K562 (cell line): ENCODE results near the gene GH2. TPM values are rescaled to one million over a fixed set of nuclear protein-coding genes. Genes with fewer than 3 reads are reported as not detected.
A peak's percentile ranks its signal among the peaks of the same experiment; 100 is the strongest.
"Not testable (repeated sequence)": the region's sequence is repeated elsewhere in the genome, so short reads cannot be mapped to it uniquely, and the experiment has no call there.

Experiments used
- ATAC-seq: fragments of 200-7000 bp; cut with Tn5 transposase; 3 replicates; pipeline ENCODE4 v1.9.1; 2020; ENCODE audit warnings: moderate library complexity
- BruUV-seq: library from RNA; stranded (reverse); fragments of 400-500 nt; replicated peaks from 2 replicates; lab custom pipeline; 2021; lab: Mats Ljungman, UMichigan
- CTCF ChIA-PET: fragments of 300-600 bp; formaldehyde crosslinking; extraction: SDS; loops from one replicate; lab custom pipeline; 2021; ENCODE audit warnings: low intra/inter-chr PET ratio; lab: Yijun Ruan, JAX
- POLR2A ChIA-PET: fragments of 300-600, 350-650 bp; sonication (Branson Sonifier 250); formaldehyde crosslinking; extraction: SDS; loops from one replicate; lab custom pipeline; 2021; ENCODE audit warnings: antibody characterized with exemption, inconsistent platforms; lab: Yijun Ruan, JAX
- DNase-seq, 4 experiments: peaks; one replicate each; pipeline versions ENCODE4 v3.0.0 to v3.0.0-alpha.2; 2011 to 2018; ENCODE audit warnings: low spot score in 3 of 4, mixed read lengths in 3 of 4; ENCODE audit errors: extremely low read depth in 1 of 4
- FAIRE-seq: peaks from 2 replicates; lab custom pipeline; 2011; peaks lifted over from hg19 to GRCh38; lab: Jason Lieb, UNC
- H2AFZ ChIP-seq: 2 replicates; pipeline ENCODE4 v1.6.0; 2011; ENCODE audit warnings: low read depth, low read length, control low read depth, inconsistent platforms
- H3K27ac ChIP-seq: fragments of 200-600 bp; 3 replicates; pipeline ENCODE4 v1.8.0; 2011; ENCODE audit warnings: low read depth, mild to moderate bottlenecking, control low read depth, inconsistent platforms, low read length, moderate library complexity, mixed read lengths; ENCODE audit errors: extremely low read depth
- H3K27me3 ChIP-seq, 2 experiments: fragments of 300-600 bp in 1 of 2; 2 replicates in 1 of 2; 3 replicates in 1 of 2; pipeline versions ENCODE4 v1.6.0 to v1.8.0; 2011; ENCODE audit warnings: inconsistent platforms in 2 of 2, low read length in 2 of 2, mild to moderate bottlenecking in 1 of 2, mixed read lengths in 1 of 2, moderate library complexity in 1 of 2; ENCODE audit not compliant: control insufficient read depth in 2 of 2, insufficient read depth in 2 of 2
- H3K36me3 ChIP-seq: fragments of 300-600 bp; 3 replicates; pipeline ENCODE4 v1.8.0; 2011; ENCODE audit warnings: mild to moderate bottlenecking, low read length, inconsistent platforms; ENCODE audit not compliant: control insufficient read depth, insufficient read depth
- H3K4me1 ChIP-seq, 2 experiments: fragments of 200-600 bp in 1 of 2; replicated peaks in 1 of 2; 2 replicates in 1 of 2; 3 replicates in 1 of 2; pipeline versions ENCODE4 v1.5.1 to v1.8.0; 2011; ENCODE audit warnings: inconsistent platforms in 2 of 2, low read length in 2 of 2, mild to moderate bottlenecking in 1 of 2, mixed read lengths in 1 of 2, moderate library complexity in 1 of 2; ENCODE audit not compliant: control insufficient read depth in 2 of 2, insufficient read depth in 2 of 2
- H3K4me2 ChIP-seq: 2 replicates; pipeline ENCODE4 v1.6.1; 2011; ENCODE audit warnings: low read length, control low read depth, inconsistent platforms, mixed read lengths; ENCODE audit not compliant: insufficient read depth
- H3K4me3 ChIP-seq: fragments of 200-600 bp; sonication (generic), shearing (Covaris generic); 2 replicates; pipeline ENCODE4 v1.5.1; 2016; ENCODE audit warnings: control low read depth, inconsistent platforms
- H3K79me2 ChIP-seq: fragments of 200-600 bp; 3 replicates; pipeline ENCODE4 v1.8.0; 2011; ENCODE audit warnings: low read length, inconsistent platforms; ENCODE audit not compliant: control insufficient read depth, insufficient read depth
- H3K9ac ChIP-seq, 2 experiments: 2 replicates each; pipeline versions ENCODE4 v1.6.0 to v1.6.1; 2011; ENCODE audit warnings: low read depth in 2 of 2, low read length in 2 of 2, control low read depth in 1 of 2, inconsistent platforms in 1 of 2, mild to moderate bottlenecking in 1 of 2, mixed read lengths in 1 of 2; ENCODE audit not compliant: insufficient read depth in 1 of 2
- H3K9me1 ChIP-seq: one replicate; pipeline ENCODE4 v1.6.0; 2011; ENCODE audit warnings: inconsistent platforms, mild to moderate bottlenecking, low read length, moderate library complexity; ENCODE audit not compliant: control insufficient read depth, insufficient read depth
- H3K9me3 ChIP-seq: replicated peaks from 2 replicates; pipeline ENCODE4 v1.5.1; 2011; ENCODE audit warnings: low read depth, low read length, inconsistent platforms; ENCODE audit not compliant: control insufficient read depth, insufficient read depth
- H4K20me1 ChIP-seq: replicated peaks from 2 replicates; pipeline ENCODE4 v1.6.1; 2011; ENCODE audit warnings: low read length, inconsistent platforms, mixed read lengths; ENCODE audit not compliant: control insufficient read depth, insufficient read depth
- ATF3 ChIP-seq, 2 experiments: fragments of 450-650 bp in 1 of 2; sonication (generic) in 1 of 2; formaldehyde crosslinking in 1 of 2; IDR thresholded peaks in 1 of 2; conservative IDR thresholded peaks in 1 of 2; 2 replicates each; pipeline versions ENCODE4 v1.6.1 to v1.8.1; 2016 to 2023; ENCODE audit warnings: mild to moderate bottlenecking in 2 of 2, moderate library complexity in 2 of 2, inconsistent platforms in 1 of 2, missing genetic modification reagents in 1 of 2
- CEBPB ChIP-seq: fragments of 450-650 bp; IDR thresholded peaks from 2 replicates; pipeline ENCODE4 v1.6.1; 2016; ENCODE audit warnings: missing genetic modification characterization, missing compliant biosample characterization
- CEBPG ChIP-seq, 3 experiments: fragments of 200-800 bp in 1 of 3; sonication (Bioruptor generic) in 1 of 3; sonication (generic) in 1 of 3; formaldehyde crosslinking in 1 of 3; IDR thresholded peaks in 2 of 3; conservative IDR thresholded peaks in 1 of 3; 2 replicates each; pipeline versions ENCODE4 v1.6.1 to v1.8.0; 2016 to 2022; ENCODE audit warnings: missing compliant biosample characterization in 2 of 3, missing genetic modification characterization in 2 of 3, mild to moderate bottlenecking in 1 of 3, missing genetic modification reagents in 1 of 3
- WGBS: fragments of 100-300 bp; shearing (Covaris generic); methylation state at CpG from one replicate; pipeline ENCODE4 v1.1.6; 2016; ENCODE audit warnings: low coverage, mixed read lengths; ENCODE audit not compliant: insufficient coverage; ENCODE audit errors: missing lambda C conversion rate; 5-methylcytosine and 5-hydroxymethylcytosine counted together
- in situ Hi-C: fragments of 300-500 bp; cut with MboI; formaldehyde crosslinking; loops from 4 replicates; pipeline ENCODE4 v1.15.0; 2018; ENCODE audit warnings: inconsistent platforms, mixed read lengths
- intact Hi-C: fragments of 100-400 bp; cut with micrococcal nuclease; formaldehyde crosslinking; loops from 2 replicates; pipeline ENCODE4 v1.14.2; 2022
- polyA plus RNA-seq, 8 experiments: library from polyadenylated mRNA; depleted of rRNA in 4 of 8; stranded (reverse) in 5 of 8; unstranded in 3 of 8; fragments of >200 nt; fragmentation: Nextera tagmentation in 2 of 8; fragmentation: Illumina TruSeq in 1 of 8; extraction: Ambion mirVana in 2 of 8; extraction: Trizol in 1 of 8; gene quantifications; 2 replicates each; pipeline versions ENCODE4 v1.2.1 to v1.2.3, GENCODE V29; 2011 to 2014; ENCODE audit warnings: inconsistent platforms in 1 of 8, missing spikeins in 1 of 8
- total RNA-seq, 7 experiments: library from RNA; depleted of rRNA in 6 of 7; stranded (reverse); fragments of >200 nt in 6 of 7; fragmentation: Illumina TruSeq in 2 of 7; extraction: Trizol in 2 of 7; gene quantifications; 2 replicates each; pipeline versions ENCODE4 v1.2.1 to v1.2.3, GENCODE V29; 2011 to 2021; ENCODE audit warnings: low replicate concordance in 1 of 7

Gene GH2
- total and polyA plus RNA-seq, 9 of the 15 experiments (the other 6 are each of a cell fraction or from before 2014, with no cell fraction given), result not detected

DNA sequence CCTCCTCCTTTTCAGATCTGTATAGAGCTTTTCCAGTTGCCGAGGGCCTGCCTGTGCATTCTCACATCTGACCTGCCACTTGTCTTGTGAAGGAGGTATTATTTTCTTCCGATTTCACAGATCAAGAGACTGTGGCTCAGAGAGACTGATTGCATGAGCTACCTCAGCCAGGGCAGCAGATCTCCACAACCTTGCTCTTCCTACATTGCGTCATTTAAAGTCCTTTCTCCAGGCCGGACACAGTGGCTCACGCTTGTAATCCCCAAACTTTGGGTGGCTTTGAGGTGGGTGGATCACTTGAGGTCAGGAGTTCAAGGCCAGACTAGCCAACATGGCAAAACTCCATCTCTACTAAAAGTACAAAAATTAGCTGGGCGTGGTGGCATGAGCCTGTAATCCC lies 38.3 kb upstream of the GH2 start:
- H3K79me2 ChIP-seq; in situ Hi-C loops; H3K4me1 ChIP-seq; BruUV-seq; intact Hi-C loops; DNase-seq; H2AFZ ChIP-seq; ATAC-seq; H3K36me3 ChIP-seq; H3K9me1 ChIP-seq; H3K4me3 ChIP-seq; H3K27ac ChIP-seq; H3K4me2 ChIP-seq; FAIRE-seq; H3K9me3 ChIP-seq; H3K9ac ChIP-seq; H4K20me1 ChIP-seq; TF ChIP-seq ATF3 (CRISPR knock-in tag; conservative IDR thresholded peaks at IDR 0.05): not testable (repeated sequence)
- ChIA-PET CTCF (interaction anchor here (0.9 to 2.0 kb wide), 4 partner anchors 26 to 105 kb away, joined by 3 to 10 read pairs (median 4); no protein-coding TSS in a partner anchor), POLR2A (interaction anchor here (0.7 to 1.6 kb wide), 3 partner anchors 10 to 104 kb away, joined by 3 to 6 read pairs (median 4); no protein-coding TSS in a partner anchor)
- H3K27me3 ChIP-seq, result peaks cover 3 to 29% of the 10 kb centered on the region in 2 experiments; a peak in 4 of 5 replicates
- TF ChIP-seq CEBPB (tag) (peak; percentile 51; the same call in 1 of the 2 replicates), CEBPG (CRISPR knock-in tag; IDR thresholded peaks at IDR 0.05) (peak; percentile 27; the same call in 1 of the 2 replicates), CEBPG (tag; conservative IDR thresholded peaks at IDR 0.05 in 1 of 2, IDR thresholded peaks at IDR 0.05 in 1 of 2) (peak in 1 of 2 experiments; percentile 55; a peak in 2 of 4 replicates), ATF3 (IDR thresholded peaks at IDR 0.05) (0 out of 2 replicates have a peak, but pooled peaks have one; percentile 15)
- WGBS, result 16% methylated on average over 6 of the region's 6 CpGs
